Uterus (tissue), 2 donors: ENCODE results near the gene ULBP3.

ENCODE experiments used
- POLR2A ChIP-seq, 2 donors: fragments of 450-650 bp; IDR thresholded peaks; one replicate each; pipeline ENCODE4 v1.6.1; 2016; ENCODE audit warnings: antibody characterized with exemption in 2 of 2, mild to moderate bottlenecking in 1 of 2, moderate library complexity in 1 of 2
- TF ChIP-seq, protein P1 (sequence below), 4 experiments: fragments of 200-600 bp in 2 of 4; fragments of 450-650 bp in 2 of 4; sonication (generic) in 2 of 4; IDR thresholded peaks; one replicate each; pipeline ENCODE4 v1.5.1; 2016 to 2019; ENCODE audit warnings: antibody characterized with exemption in 4 of 4, mild to moderate bottlenecking in 2 of 4, moderate library complexity in 1 of 4

DNA sequence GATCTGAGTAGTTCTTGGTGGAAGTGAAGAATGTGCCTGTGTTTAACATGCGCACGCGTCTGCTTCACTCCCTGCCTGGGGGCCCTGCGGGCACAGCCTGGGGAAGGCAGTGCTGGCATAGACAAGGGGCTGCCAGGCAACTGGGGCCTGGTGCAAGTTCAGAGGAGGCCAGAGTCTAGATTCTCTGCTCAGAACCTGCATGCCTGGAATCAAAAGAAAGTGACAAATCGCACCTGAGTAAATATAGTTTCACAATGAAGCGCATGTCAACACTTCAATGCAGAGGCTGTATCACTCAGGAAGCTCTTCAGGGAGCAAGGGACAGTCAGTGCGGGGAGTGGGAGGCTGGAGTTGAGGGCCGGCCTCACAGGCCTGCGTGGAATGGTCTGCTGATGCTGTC is 49.7 kb upstream of the ULBP3 start:
- TF ChIP-seq, protein P1, sequence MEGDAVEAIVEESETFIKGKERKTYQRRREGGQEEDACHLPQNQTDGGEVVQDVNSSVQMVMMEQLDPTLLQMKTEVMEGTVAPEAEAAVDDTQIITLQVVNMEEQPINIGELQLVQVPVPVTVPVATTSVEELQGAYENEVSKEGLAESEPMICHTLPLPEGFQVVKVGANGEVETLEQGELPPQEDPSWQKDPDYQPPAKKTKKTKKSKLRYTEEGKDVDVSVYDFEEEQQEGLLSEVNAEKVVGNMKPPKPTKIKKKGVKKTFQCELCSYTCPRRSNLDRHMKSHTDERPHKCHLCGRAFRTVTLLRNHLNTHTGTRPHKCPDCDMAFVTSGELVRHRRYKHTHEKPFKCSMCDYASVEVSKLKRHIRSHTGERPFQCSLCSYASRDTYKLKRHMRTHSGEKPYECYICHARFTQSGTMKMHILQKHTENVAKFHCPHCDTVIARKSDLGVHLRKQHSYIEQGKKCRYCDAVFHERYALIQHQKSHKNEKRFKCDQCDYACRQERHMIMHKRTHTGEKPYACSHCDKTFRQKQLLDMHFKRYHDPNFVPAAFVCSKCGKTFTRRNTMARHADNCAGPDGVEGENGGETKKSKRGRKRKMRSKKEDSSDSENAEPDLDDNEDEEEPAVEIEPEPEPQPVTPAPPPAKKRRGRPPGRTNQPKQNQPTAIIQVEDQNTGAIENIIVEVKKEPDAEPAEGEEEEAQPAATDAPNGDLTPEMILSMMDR (IDR thresholded peaks at IDR 0.05) = no peak
- TF ChIP-seq POLR2A (IDR thresholded peaks at IDR 0.05) = no peak
